CD4-positive, alpha-beta T cell treated with Interleukin-4 for 4 hours (primary cell): ENCODE data around the gene RPL6.
"Not testable (repeated sequence)": the region's sequence is repeated elsewhere in the genome, so short reads cannot be mapped to it uniquely, and the experiment has no call there.

Experiments
- DNase-seq: peaks from one replicate; pipeline ENCODE4 v3.0.0-alpha.2; 2020

The RPL6 gene

DNA sequence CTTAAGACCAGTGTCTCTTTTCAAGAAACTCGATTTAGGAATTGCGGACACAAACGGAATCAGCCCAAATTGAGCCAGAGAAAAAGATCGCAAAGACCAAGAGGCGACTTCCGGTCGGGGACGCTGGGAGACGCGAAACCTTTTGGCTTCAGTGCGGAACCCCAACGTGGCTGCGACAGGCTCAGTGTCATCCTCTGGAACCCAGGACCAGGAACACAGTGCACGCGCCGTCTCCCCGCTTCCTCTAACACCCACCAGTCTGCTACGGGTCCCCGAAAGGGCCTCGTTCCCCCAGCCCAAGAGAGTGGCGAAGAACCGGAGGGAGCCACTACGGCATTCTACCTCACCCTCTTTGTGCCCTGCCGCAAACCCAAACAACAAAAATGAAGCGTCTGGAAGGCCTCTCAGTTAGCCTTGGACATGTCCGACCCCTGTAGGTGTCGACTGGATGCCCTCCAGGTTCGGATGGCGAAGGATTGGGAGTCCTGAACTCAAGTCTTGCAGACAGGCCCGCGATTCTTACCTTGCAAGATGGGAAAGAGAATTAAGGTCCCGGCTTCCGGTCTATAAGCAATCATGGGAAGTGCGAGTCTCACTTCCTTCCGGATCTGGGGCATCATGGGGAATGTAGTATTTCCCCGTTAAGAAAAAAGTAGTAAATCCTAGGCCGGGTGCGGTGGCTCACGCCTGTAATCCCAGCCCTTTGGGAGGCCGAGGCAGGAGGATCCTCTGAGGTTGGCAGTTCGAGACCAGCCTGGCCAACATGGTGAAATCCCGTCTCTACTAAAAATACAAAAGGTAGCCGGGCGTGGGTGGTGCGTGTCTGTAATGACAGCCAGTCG lies at the start of gene RPL6:
Gene RPL6, minus strand, starts transcription at position 542 of the 842 bp plus-strand sequence. CDS start 949 bp downstream, outside the sequence.
- peak; percentile 90 for DNase-seq

DNA sequence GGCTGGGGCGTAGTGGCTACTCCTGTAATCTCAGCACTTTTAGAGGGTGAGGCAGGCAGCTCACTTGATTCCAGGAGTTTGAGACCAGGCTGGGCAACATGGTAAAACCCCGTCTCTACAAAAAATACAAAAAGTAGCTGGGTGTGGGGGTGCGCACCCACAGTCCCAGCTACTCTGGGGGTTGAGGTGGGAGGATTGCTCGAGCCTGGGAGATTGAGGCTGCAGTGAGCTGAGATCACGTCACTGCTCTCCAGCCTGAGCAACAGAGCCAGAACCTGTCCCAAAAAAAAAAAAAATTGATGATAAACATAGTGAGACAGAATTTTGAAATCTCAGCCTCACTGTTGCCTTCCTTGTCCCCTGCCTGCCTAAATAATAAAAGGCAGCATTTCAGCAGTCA lies 49.3 kb upstream of the RPL6 start:
- DNase-seq: no peak

DNA sequence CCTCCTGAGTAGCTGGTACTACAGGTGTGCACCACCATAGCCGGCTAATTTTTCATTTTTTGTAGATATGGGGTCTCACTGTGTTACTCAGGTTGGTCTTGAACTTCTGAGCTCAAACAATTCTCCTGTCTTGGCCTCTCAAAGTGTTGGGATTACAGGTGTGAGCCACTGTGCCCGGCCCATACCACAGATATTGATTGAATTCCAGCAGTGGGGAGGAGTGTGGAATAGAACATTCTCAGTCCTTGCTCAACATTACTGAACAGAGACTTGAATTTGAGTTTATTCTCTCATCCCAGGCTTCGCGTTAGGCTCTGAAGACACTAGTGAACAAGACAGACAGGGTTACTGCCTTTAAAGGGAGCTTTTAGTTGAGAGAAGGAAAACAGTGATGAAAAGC lies 48.9 kb upstream of the RPL6 start:
- no peak for DNase-seq

DNA sequence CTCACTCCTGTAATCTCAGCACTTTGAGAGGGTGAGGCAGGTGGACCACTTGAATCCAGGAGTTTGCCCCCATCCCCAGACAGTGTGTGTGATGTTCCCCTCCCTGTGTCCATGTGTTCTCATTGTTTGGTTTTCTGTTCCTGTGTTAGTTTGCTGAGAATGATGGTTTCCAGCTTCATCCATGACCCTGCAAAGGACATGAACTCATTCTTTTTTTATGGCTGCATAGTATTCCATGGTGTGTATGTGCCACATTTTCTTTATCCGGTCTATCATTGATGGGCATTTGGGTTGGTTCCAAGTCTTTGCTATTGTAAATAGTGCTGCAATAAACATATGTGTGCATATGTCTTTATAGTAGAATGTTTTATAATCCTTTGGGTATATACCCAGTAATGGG lies 47.7 kb upstream of the RPL6 start:
- not testable (repeated sequence) for DNase-seq

DNA sequence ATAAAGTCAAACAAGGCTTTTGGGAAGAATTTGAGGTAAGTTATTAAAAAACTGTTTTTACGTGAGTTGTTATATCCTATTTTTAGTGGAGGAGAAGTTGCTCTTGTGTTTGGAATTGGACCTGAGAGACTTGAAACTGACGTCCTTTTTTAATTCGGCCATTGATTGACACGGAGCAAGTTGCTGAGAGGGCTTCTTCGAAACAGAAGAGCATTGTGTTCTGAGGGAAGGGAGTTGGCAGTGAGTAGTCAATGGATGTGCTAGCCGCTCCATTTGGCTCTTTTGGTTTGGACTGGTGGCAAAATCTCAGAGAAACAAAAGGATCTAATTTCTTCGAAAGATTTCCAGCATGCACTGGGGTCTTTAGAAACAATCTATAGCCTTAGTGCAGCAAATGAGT lies 46.6 kb upstream of the RPL6 start:
- no peak for DNase-seq

- DNase-seq: no peak
These were observed 41.3 kb upstream of the RPL6 start for GRCh38 chr12:112450725-112451124.

- not testable (repeated sequence) for DNase-seq
These were observed 38.8 kb upstream of the RPL6 start for GRCh38 chr12:112448165-112448564.

DNA sequence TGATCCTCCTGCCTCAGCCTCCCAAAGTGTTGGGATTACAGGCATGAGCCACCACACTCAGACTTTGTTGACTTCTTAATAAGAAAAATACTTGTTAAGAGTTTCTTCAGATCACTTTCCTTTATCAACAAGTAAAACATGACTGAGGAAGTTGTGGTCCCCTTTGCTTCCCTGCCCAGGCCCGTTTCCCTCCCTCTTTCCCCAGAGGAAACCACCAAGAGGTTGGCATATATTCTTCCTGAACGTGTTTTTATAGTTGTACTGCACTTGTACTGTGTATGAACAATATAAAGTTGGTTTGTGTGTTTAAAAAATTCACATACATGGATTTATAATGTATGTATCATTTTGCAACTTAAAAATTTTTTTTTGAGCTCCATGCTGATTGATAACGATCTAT lies 37.7 kb upstream of the RPL6 start:
- DNase-seq: no peak

DNA sequence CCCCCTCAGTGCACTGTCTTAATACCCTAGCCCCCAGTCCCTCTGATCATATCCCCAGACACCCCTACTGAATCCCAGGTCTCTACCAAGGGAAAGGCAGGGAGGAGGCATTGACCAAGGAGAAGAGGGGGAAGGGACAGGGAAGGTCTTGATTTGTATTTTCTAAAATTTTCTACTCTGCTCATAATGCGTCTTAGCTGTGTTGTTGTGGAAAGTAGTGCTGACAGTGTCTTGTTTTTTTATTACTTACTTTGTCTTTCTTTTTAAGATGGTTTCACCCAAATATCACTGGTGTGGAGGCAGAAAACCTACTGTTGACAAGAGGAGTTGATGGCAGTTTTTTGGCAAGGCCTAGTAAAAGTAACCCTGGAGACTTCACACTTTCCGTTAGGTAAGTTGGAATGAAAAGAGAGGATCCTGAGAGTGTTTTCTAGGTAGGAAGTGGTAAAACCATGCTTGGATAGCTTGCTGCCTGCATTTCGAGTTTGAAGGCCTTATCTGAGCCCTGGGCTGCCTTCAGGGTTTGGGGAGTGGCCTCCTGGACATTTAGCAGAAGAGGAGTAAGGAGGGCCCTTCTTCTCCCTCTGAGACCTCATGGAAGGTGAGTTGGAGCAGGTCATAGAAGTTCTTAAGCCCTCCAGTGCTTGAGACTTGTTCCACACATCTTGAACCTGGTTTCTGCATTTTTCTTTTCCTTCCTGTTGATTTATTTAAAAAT lies 36.8 kb upstream of the RPL6 start:
- no peak for DNase-seq

- no peak for DNase-seq
These were observed 34.5 kb upstream of the RPL6 start for GRCh38 chr12:112443916-112444315.

DNA sequence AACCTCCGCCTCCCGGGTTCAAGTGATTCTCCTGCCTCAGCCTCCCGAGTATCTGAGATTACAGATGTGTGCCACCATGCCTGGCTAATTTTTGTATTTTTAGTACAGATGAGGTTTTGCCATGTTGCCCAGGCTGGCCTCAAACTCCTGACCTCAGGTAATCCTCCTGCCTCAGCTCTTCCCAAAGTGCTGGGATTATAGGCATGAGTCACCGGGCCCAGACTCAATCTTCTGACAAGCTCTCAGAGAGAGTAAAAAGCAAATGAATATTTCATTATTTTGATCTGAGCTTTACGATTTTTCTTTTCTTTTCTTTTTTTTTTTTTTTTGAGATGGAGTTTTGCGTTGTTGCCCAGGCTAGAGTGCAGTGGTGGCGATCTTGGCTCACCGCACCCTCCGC lies 31.2 kb upstream of the RPL6 start:
- not testable (repeated sequence) for DNase-seq

- no peak for DNase-seq
These were observed 30.4 kb upstream of the RPL6 start for GRCh38 chr12:112439769-112440168.

- DNase-seq: not testable (repeated sequence)
These were observed 29.2 kb upstream of the RPL6 start for GRCh38 chr12:112438645-112439044.

- DNase-seq: no peak
These were observed 24.1 kb upstream of the RPL6 start for GRCh38 chr12:112433551-112433950.

- DNase-seq: no peak
These were observed 22.6 kb upstream of the RPL6 start for GRCh38 chr12:112431965-112432364.

- DNase-seq: no peak
These were observed 21.5 kb upstream of the RPL6 start for GRCh38 chr12:112430929-112431328.

GRCh38 chr12:112427760-112428159 lies 18.4 kb upstream of the RPL6 start:
- no peak for DNase-seq

- DNase-seq: no peak
These were observed 16.4 kb upstream of the RPL6 start for GRCh38 chr12:112425582-112426382.

DNA sequence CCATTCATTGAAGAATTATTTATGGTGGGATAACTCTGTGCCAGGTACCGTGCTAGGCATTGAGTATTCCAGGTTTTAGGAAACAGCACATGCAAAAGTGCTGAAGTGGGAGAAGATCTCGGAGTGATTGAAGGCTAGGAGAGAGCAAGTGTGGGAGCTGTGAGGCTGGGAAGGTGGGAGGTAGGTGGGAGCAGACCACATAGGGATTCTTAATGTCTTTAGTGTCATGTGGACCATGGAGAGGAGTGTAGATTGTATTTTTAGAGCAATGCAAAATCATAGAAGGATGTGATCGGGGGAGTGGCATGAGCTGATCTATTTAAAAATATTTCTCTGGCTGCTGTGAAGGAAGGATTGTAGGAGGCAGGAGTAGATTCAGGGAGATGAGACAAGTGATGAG lies 14.7 kb upstream of the RPL6 start:
- DNase-seq: no peak

GRCh38 chr12:112422531-112422930 lies 13.1 kb upstream of the RPL6 start:
- DNase-seq: no peak

GRCh38 chr12:112421363-112421762 lies 12.0 kb upstream of the RPL6 start:
- DNase-seq: no peak

GRCh38 chr12:112420740-112421139 lies 11.3 kb upstream of the RPL6 start:
- no peak for DNase-seq
